HG02885 (cell line): ENCODE results near the gene STK17B.

ENCODE experiments used
- ATAC-seq: cut with Tn5 transposase; IDR thresholded peaks from one replicate; pipeline ENCODE4 v1.9.1; 2021; ENCODE audit warnings: mild to moderate bottlenecking; ENCODE audit not compliant: unreplicated experiment, poor library complexity

The STK17B gene

GRCh38 chr2:196186266-196186980 lies 15.0 kb upstream of the STK17B start:
- no peak for ATAC-seq

- ATAC-seq: no peak
These were observed 13.5 kb upstream of the STK17B start for GRCh38 chr2:196184921-196185320.

GRCh38 chr2:196183528-196184231 lies 12.3 kb upstream of the STK17B start:
- ATAC-seq: no peak

GRCh38 chr2:196183172-196183473 lies 11.7 kb upstream of the STK17B start:
- ATAC-seq: no peak

GRCh38 chr2:196182439-196183171 lies 11.2 kb upstream of the STK17B start:
- peak; percentile 76 for ATAC-seq

GRCh38 chr2:196181484-196181883 lies 10.1 kb upstream of the STK17B start:
- no peak for ATAC-seq

- ATAC-seq: no peak
These were observed 5.7 kb upstream of the STK17B start for GRCh38 chr2:196177124-196177523.

GRCh38 chr2:196176142-196176738 lies 4.9 kb upstream of the STK17B start:
- ATAC-seq: peak; percentile 69

GRCh38 chr2:196174404-196174803 lies 3.0 kb upstream of the STK17B start:
- ATAC-seq: no peak

GRCh38 chr2:196173505-196173904 lies 2.1 kb upstream of the STK17B start:
- no peak for ATAC-seq

GRCh38 chr2:196172951-196173350 lies 1.6 kb upstream of the STK17B start:
- ATAC-seq: no peak

- no peak for ATAC-seq
These were observed 568 bp upstream of the STK17B start for GRCh38 chr2:196171946-196172345.

- peak; percentile 3 for ATAC-seq
These were observed 651 bp downstream of the STK17B start for GRCh38 chr2:196170606-196171247.

- ATAC-seq: peak; percentile 28
These were observed 1.2 kb downstream of the STK17B start for GRCh38 chr2:196170213-196170605.

- no peak for ATAC-seq
These were observed 1.9 kb downstream of the STK17B start for GRCh38 chr2:196169516-196169915.

- no peak for ATAC-seq
These were observed 3.2 kb downstream of the STK17B start for GRCh38 chr2:196168181-196168580.

GRCh38 chr2:196167666-196168065 lies 3.7 kb downstream of the STK17B start:
- ATAC-seq: no peak

- ATAC-seq: no peak
These were observed 4.5 kb downstream of the STK17B start for GRCh38 chr2:196166876-196167275.

GRCh38 chr2:196165016-196165415 lies 6.4 kb downstream of the STK17B start:
- no peak for ATAC-seq

GRCh38 chr2:196163285-196163684 lies 8.1 kb downstream of the STK17B start:
- ATAC-seq: no peak
